Lower lobe of right lung (tissue), 2 donors: ENCODE results near the gene SLAMF9. TPM values are rescaled to one million over a fixed set of nuclear protein-coding genes. Genes with fewer than 3 reads are reported as not detected.

Experiments
- ATAC-seq, 2 donors: fragments of 200-7000 bp; cut with Tn5 transposase; one replicate each; pipeline ENCODE4 v1.9.1; 2020 to 2022; ENCODE audit warnings: mild to moderate bottlenecking in 2 of 2, moderate library complexity in 2 of 2
- DNase-seq: peaks from one replicate; pipeline ENCODE4 v3.0.0-alpha.2; 2020
- H3K27ac ChIP-seq: fragments of 200-600 bp; one replicate; pipeline ENCODE4 v1.8.0; 2022
- H3K27me3 ChIP-seq: fragments of 200-600 bp; one replicate; pipeline ENCODE4 v1.8.0; 2022; ENCODE audit warnings: low read depth
- H3K36me3 ChIP-seq: fragments of 200-600 bp; one replicate; pipeline ENCODE4 v1.8.0; 2022; ENCODE audit warnings: mild to moderate bottlenecking
- H3K4me1 ChIP-seq: fragments of 200-600 bp; one replicate; pipeline ENCODE4 v1.8.0; 2022
- H3K4me3 ChIP-seq: fragments of 200-600 bp; one replicate; pipeline ENCODE4 v1.8.0; 2022; ENCODE audit warnings: mild to moderate bottlenecking
- H3K9me3 ChIP-seq: fragments of 200-600 bp; one replicate; pipeline ENCODE4 v1.8.0; 2022
- CTCF ChIP-seq: fragments of 200-600 bp; IDR thresholded peaks from one replicate; pipeline ENCODE4 v1.8.0; 2022; ENCODE audit warnings: antibody characterized with exemption, mild to moderate bottlenecking
- intact Hi-C: fragments of 100-400 bp; cut with DNase I; formaldehyde crosslinking; loops from one replicate; pipeline ENCODE4 v1.11.0; 2022
- total RNA-seq: library from RNA; stranded (reverse); fragmentation: NEBNext Ultra II Directional; extraction: Animal tissue kit (Norgen Biotek cat#: 25700); gene quantifications from one replicate; pipeline ENCODE4 v1.2.1, GENCODE V29; 2021
- donor health status: DM: no; HTN: yes; CAD: no; lungs with severe emphysema.

SLAMF9 gene
- total RNA-seq, 1 donor from 2014 or later: not detected

- DNase-seq: peak; percentile 95
- no peak for TF ChIP-seq CTCF
- H3K27ac ChIP-seq: peak within 1 kb of the TSS; percentile 100
- H3K36me3 ChIP-seq: peaks cover 16% of the 10 kb centered on the region
- peak; percentile 81 to 82 for ATAC-seq
- H3K27me3 ChIP-seq: no peaks in the 10 kb centered on the region
- intact Hi-C loops: no loop called here
- no peaks in the 10 kb centered on the region for H3K9me3 ChIP-seq
- peaks cover 47% of the 10 kb centered on the region for H3K4me1 ChIP-seq
- H3K4me3 ChIP-seq: peak within 1 kb of the TSS; percentile 94
Observed at GRCh38 chr1:159924791-159925718, 29.0 kb downstream of the SLAMF9 start, which contains the start of gene TAGLN2. TSS of gene TAGLN2 (minus strand) at chr1:159925507. CDS start at chr1:159920509, 4,998 bp downstream.

- intact Hi-C loops: no loop called here
- TF ChIP-seq CTCF: peak; percentile 9
Observed at GRCh38 chr1:159924025-159924790, 29.8 kb downstream of the SLAMF9 start.

GRCh38 chr1:159923203-159924024 is 30.6 kb downstream of the SLAMF9 start:
- ATAC-seq: peak; percentile 68 to 74
- intact Hi-C loops: no loop called here
- DNase-seq: peak; percentile 93
- peaks cover 32% of the 10 kb centered on the region for H3K36me3 ChIP-seq
- H3K4me1 ChIP-seq: peaks cover 63% of the 10 kb centered on the region
- H3K27me3 ChIP-seq: no peaks in the 10 kb centered on the region
- H3K27ac ChIP-seq: peak overlapping the region; percentile 100
- no peak for TF ChIP-seq CTCF
- no peaks in the 10 kb centered on the region for H3K9me3 ChIP-seq
- H3K4me3 ChIP-seq: peak overlapping the region; percentile 94

More at GRCh38 chr1:159924025-159924790, 29.8 kb downstream of the SLAMF9 start:
- Histone ChIP-seq H3K27me3 (no peaks in the 10 kb centered on the region), H3K9me3 (no peaks in the 10 kb centered on the region), H3K27ac (peak overlapping the region; percentile 100), H3K4me3 (peak overlapping the region; percentile 94), H3K36me3 (peaks cover 24% of the 10 kb centered on the region), H3K4me1 (peaks cover 55% of the 10 kb centered on the region)
- peak; percentile 82 for ATAC-seq
- peak; percentile 94 for DNase-seq

- intact Hi-C loops: no loop called here
- ATAC-seq: peak; percentile 4 to 29
Observed at GRCh38 chr1:159922511-159923202, 31.4 kb downstream of the SLAMF9 start.

More at GRCh38 chr1:159922511-159923202, 31.4 kb downstream of the SLAMF9 start:
- H3K9me3 ChIP-seq: no peaks in the 10 kb centered on the region
- TF ChIP-seq CTCF: no peak
- peak overlapping the region; percentile 100 for H3K27ac ChIP-seq
- H3K27me3 ChIP-seq: no peaks in the 10 kb centered on the region
- DNase-seq: peak; percentile 81
- H3K4me1 ChIP-seq: peaks cover 71% of the 10 kb centered on the region
- peak overlapping the region; percentile 94 for H3K4me3 ChIP-seq
- peaks cover 40% of the 10 kb centered on the region for H3K36me3 ChIP-seq
